Esophagus squamous epithelium (tissue), 4 donors: ENCODE measurements around the gene TRIM26.

Source experiments
- CTCF ChIP-seq, 6 experiments: fragments of 450-650 bp in 4 of 6; fragments of 200-600 bp in 2 of 6; sonication (generic) in 2 of 6; IDR thresholded peaks; one replicate each; pipeline ENCODE4 v1.5.1; 2016 to 2019; ENCODE audit warnings: antibody characterized with exemption in 6 of 6, mild to moderate bottlenecking in 4 of 6, moderate library complexity in 4 of 6
- POLR2A ChIP-seq, 4 donors: fragments of 450-650 bp; IDR thresholded peaks; one replicate each; pipeline ENCODE4 v1.6.1; 2017; ENCODE audit warnings: antibody characterized with exemption in 4 of 4, mild to moderate bottlenecking in 4 of 4, moderate library complexity in 3 of 4

- TF ChIP-seq CTCF (IDR thresholded peaks at IDR 0.05) = no peak
- no peak for TF ChIP-seq POLR2A (IDR thresholded peaks at IDR 0.05)
Measured at GRCh38 chr6:30151580-30151979, 61.6 kb downstream of the TRIM26 start.
